Measurements from ENCODE around the gene MUC13. TPM values are rescaled to one million over a fixed set of nuclear protein-coding genes. Genes with fewer than 3 reads are reported as not detected.

Gene MUC13
- total RNA-seq, 1 experiment from 2014 or later: 0.13 TPM

GRCh38 chr3:124976383-124976782, 41.8 kb upstream of the MUC13 start:
- Histone ChIP-seq H3K27me3 (ENCODE audit: control insufficient read depth, insufficient read depth, low read length) (no peaks in the 10 kb centered on the region), H3K4me1 (ENCODE audit: control insufficient read depth, insufficient read depth, low read length) (no peaks in the 10 kb centered on the region), H3K36me3 (ENCODE audit: control insufficient read depth, insufficient read depth, low read length) (peaks cover 3% of the 10 kb centered on the region; the same call in 1 of the 2 replicates), H3K9me3 (ENCODE audit: control insufficient read depth, insufficient read depth, low read depth, low read length) (no peaks in the 10 kb centered on the region), H3K4me3 (ENCODE audit: low read depth in 2 of 2, low read length in 2 of 2) (no peak overlapping the region), H3K27ac (ENCODE audit: low read length) (no peak overlapping the region)
- POLR2A ChIA-PET: no interaction called here
- TF ChIP-seq CTCF (IDR thresholded peaks at IDR 0.05) (no peak), SIN3A (IDR thresholded peaks at IDR 0.05; ENCODE audit: borderline replicate concordance, insufficient read depth, low read depth, low read length) (no peak), TCF7L2 (IDR thresholded peaks at IDR 0.05; ENCODE audit: low read depth, low read length) (no peak), POLR2AphosphoS5 (IDR thresholded peaks at IDR 0.05; ENCODE audit: low read depth, low read length) (no peak), REST (IDR thresholded peaks at IDR 0.05; ENCODE audit: insufficient read depth in 1 of 2, low read depth in 2 of 2, low read length in 1 of 2) (no peak)
- CTCF ChIA-PET: no interaction called here
- BruUV-seq (replicated peaks): no TSS peak
- DNase-seq (ENCODE audit: low read depth, low spot score): no peak
- no peak for ATAC-seq
- in situ Hi-C loops (cut with HindIII; ENCODE audit: low pct_unique_long_range_greater_than_20kb, low sequenced_read_pairs) (no loop called here), intact Hi-C loops (cut with micrococcal nuclease; ENCODE audit: unreplicated experiment) (no loop called here)

GRCh38 chr3:124974691-124975090, 40.1 kb upstream of the MUC13 start:
- H3K36me3 ChIP-seq (ENCODE audit: control insufficient read depth, insufficient read depth, low read length): peaks cover 3% of the 10 kb centered on the region; the same call in 1 of the 2 replicates

More at GRCh38 chr3:124974691-124975090, 40.1 kb upstream of the MUC13 start:
- ChIA-PET CTCF (no interaction called here), POLR2A (no interaction called here)
- H3K4me1 ChIP-seq (ENCODE audit: control insufficient read depth, insufficient read depth, low read length): no peaks in the 10 kb centered on the region
- H3K27me3 ChIP-seq (ENCODE audit: control insufficient read depth, insufficient read depth, low read length): no peaks in the 10 kb centered on the region
- intact Hi-C loops (cut with micrococcal nuclease; ENCODE audit: unreplicated experiment): no loop called here
- in situ Hi-C loops (cut with HindIII; ENCODE audit: low pct_unique_long_range_greater_than_20kb, low sequenced_read_pairs): no loop called here
- BruUV-seq (replicated peaks): no TSS peak
- DNase-seq (ENCODE audit: low read depth, low spot score) (no peak), ATAC-seq (no peak)
- H3K4me3 ChIP-seq (ENCODE audit: low read depth in 2 of 2, low read length in 2 of 2): no peak overlapping the region
- TF ChIP-seq SIN3A (IDR thresholded peaks at IDR 0.05; ENCODE audit: borderline replicate concordance, insufficient read depth, low read depth, low read length) (no peak), POLR2AphosphoS5 (IDR thresholded peaks at IDR 0.05; ENCODE audit: low read depth, low read length) (no peak), CTCF (IDR thresholded peaks at IDR 0.05) (no peak)
- H3K27ac ChIP-seq (ENCODE audit: low read length): no peak overlapping the region
- H3K9me3 ChIP-seq (ENCODE audit: control insufficient read depth, insufficient read depth, low read depth, low read length): no peaks in the 10 kb centered on the region

Measured in Panc1 (cell line).